ENCODE results near the gene HLA-DMB. TPM values are rescaled to one million over a fixed set of nuclear protein-coding genes. Genes with fewer than 3 reads are reported as not detected.

HLA-DMB gene
- total RNA-seq, 8 experiments from 2014 or later: 0.14 to 1.1 (median 0.34) TPM

DNA sequence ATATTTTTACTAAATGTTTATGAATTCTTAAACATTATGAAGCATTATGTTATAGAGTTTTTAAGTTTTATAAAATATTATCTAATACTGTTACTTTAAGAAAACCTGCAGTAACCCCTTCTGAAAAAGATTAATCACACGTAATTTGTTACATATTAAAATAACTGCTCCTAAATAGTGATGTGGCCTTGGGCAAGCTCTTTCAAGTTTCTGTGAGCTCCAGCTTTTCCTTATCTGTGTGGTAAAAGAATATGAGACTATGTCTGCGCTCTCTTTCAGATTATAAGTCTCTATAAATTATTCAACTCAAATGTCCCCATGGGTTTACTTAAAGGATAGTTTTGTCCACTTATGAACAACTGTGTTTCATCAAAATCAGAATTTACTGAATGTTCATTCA is 31.9 kb downstream of the HLA-DMB start:
- in situ Hi-C loops (cut with MboI; ENCODE audit: low pct_unique_long_range_greater_than_20kb in 2 of 9, low sequenced_read_pairs in 9 of 9, unreplicated experiment in 9 of 9): no loop called here
- H3K27ac ChIP-seq: no peak overlapping the region
- no peaks in the 10 kb centered on the region for H3K4me1 ChIP-seq (replicated peaks in 1 of 2)
- ATAC-seq (replicated peaks in 6 of 8): no peak
- H3K4me3 ChIP-seq: no peak overlapping the region
- WGBS, 10 experiments: 40 to 100% (median 95%) methylated on average over 1 to 2 of the region's 2 CpGs

- in situ Hi-C loops (cut with MboI; ENCODE audit: low pct_unique_long_range_greater_than_20kb in 2 of 9, low sequenced_read_pairs in 9 of 9, unreplicated experiment in 9 of 9): no loop called here
- Histone ChIP-seq H3K27ac (no peak overlapping the region), H3K4me1 (replicated peaks in 1 of 2) (no peaks in the 10 kb centered on the region), H3K4me3 (no peak overlapping the region)
- 0 to 100% (median 43%) methylated on average over 1 of the region's 1 CpG for WGBS, 10 experiments
- no peak for ATAC-seq (replicated peaks in 6 of 8)
These were observed 34.3 kb downstream of the HLA-DMB start for GRCh38 chr6:32906539-32906938.

DNA sequence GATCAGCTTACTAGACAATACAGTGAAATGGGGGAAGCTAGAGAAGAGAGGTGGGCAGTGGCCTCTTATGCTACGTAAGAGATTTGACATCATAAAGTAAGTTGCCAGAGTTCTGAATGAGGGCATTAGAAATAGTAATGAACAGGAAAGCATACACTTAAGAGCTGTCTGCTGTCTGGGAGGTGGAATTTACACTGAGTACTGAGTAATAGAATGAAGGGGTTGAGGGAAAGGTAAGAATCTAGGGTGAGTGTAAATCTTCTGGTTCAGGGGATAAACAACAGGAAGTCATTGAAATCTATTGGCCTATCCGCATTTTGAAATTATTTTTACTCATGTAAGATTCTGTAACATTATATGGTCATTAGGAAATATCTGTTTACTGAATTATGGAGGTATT is 35.8 kb downstream of the HLA-DMB start:
- in situ Hi-C loops (cut with MboI; ENCODE audit: low pct_unique_long_range_greater_than_20kb in 2 of 9, low sequenced_read_pairs in 9 of 9, unreplicated experiment in 9 of 9): no loop called here
- Histone ChIP-seq H3K4me3 (no peak overlapping the region), H3K27ac (no peak overlapping the region), H3K4me1 (replicated peaks in 1 of 2) (no peaks in the 10 kb centered on the region)
- 50 to 100% (median 97%) methylated on average over 1 to 2 of the region's 2 CpGs; no CpG with 5 or more reads in 1 of the 10 experiments for WGBS, 10 experiments
- no peak for ATAC-seq (replicated peaks in 6 of 8)

DNA sequence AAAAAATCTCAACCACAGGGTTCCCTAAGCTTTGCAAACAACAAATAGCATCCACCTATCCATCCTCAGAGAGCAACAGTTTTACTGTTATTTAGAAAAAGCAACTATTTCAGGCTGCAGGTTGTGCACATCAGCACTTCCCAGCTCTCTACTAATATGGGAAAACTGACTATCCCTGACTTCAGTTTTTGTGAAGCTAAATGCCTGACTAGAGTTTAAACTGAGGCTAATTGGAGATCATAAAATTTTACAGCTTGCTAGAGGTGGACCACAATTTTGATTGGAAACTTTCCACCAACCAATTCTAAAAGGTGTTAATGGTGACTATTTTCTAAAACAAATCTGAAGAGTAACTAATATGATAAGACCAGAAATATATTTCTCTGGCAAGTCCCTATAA is 36.9 kb downstream of the HLA-DMB start:
- Histone ChIP-seq H3K4me3 (no peak overlapping the region), H3K27ac (no peak overlapping the region), H3K4me1 (replicated peaks in 1 of 2) (no peaks in the 10 kb centered on the region)
- in situ Hi-C loops (cut with MboI; ENCODE audit: low pct_unique_long_range_greater_than_20kb in 2 of 9, low sequenced_read_pairs in 9 of 9, unreplicated experiment in 9 of 9): no loop called here
- ATAC-seq (replicated peaks in 6 of 8): no peak

DNA sequence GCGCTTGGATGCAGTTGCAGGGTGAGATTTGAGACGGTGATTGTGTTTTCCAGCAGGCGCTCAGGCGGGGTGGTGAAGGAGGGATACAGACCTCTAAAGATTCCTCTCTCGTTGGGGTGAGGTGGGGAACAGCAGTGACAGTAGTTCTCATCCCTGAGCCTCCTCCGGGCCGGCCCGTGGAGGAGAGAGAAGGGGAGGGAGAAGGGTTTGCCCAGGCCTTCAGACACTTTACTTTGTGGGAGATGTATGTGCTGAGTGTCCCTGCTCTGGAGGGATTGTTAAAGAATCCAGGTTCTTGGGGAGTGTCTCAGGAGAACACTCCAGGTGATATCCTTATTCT is 45.9 kb downstream of the HLA-DMB start:
- Histone ChIP-seq H3K4me1 (replicated peaks in 1 of 2) (peaks cover 8% of the 10 kb centered on the region in 2 donors), H3K27ac (peak overlapping the region in 1 of 2 donors; percentile 47), H3K4me3 (peak overlapping the region; percentile 57 to 99 (median 69))
- WGBS, 10 experiments: 0 to 4% (median 0%) methylated on average over 2 to 4 of the region's 8 CpGs; no CpG with 5 or more reads in 6 of the 10 experiments
- peak; percentile 19 to 39 (median 30) for ATAC-seq (replicated peaks in 6 of 8)
- in situ Hi-C loops (cut with MboI; ENCODE audit: low pct_unique_long_range_greater_than_20kb in 2 of 9, low sequenced_read_pairs in 9 of 9, unreplicated experiment in 9 of 9): loop anchor here in 4 of 9 experiments (25.0 kb wide), 1 partner anchor 92 kb away; no protein-coding TSS in a partner anchor

GRCh38 chr6:32894085-32895005 is 46.5 kb downstream of the HLA-DMB start:
- WGBS, 10 experiments: 0% methylated on average over 3 to 18 of the region's 61 CpGs; no CpG with 5 or more reads in 4 of the 10 experiments
- peak overlapping the region; percentile 10 to 47 for H3K27ac ChIP-seq
- peaks cover 8% of the 10 kb centered on the region in 2 donors for H3K4me1 ChIP-seq (replicated peaks in 1 of 2)
- H3K4me3 ChIP-seq: peak overlapping the region; percentile 57 to 99 (median 69)
- in situ Hi-C loops (cut with MboI; ENCODE audit: low pct_unique_long_range_greater_than_20kb in 2 of 9, low sequenced_read_pairs in 9 of 9, unreplicated experiment in 9 of 9): loop anchor here in 4 of 9 experiments (25.0 kb wide), 1 partner anchor 93 kb away; no protein-coding TSS in a partner anchor
- peak; percentile 97 to 99 (median 99) for ATAC-seq (replicated peaks in 6 of 8)

DNA sequence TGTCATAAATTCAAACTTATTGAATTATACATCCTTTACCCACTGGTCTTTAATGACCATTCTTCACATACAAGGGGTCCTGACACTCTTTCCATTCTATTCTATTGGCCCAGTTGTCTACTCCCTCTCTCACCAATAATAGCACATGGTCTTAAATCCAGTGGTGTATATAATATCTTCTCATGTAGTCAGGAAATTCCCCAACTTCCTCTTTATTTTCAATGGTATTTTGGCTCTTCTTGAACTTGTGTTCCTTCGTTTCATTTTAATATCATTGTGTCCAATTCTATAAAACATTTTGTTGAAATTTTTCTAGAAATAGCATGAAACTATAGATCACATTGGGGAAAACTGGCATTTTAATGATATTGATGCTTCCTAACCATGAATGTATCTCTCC is 50.0 kb downstream of the HLA-DMB start:
- H3K4me3 ChIP-seq: no peak overlapping the region
- WGBS, 10 experiments: 0 to 67% (median 12%) methylated on average over 1 of the region's 1 CpG; no CpG with 5 or more reads in 2 of the 10 experiments
- no peak for ATAC-seq (replicated peaks in 6 of 8)
- in situ Hi-C loops (cut with MboI; ENCODE audit: low pct_unique_long_range_greater_than_20kb in 2 of 9, low sequenced_read_pairs in 9 of 9, unreplicated experiment in 9 of 9): loop anchor here in 4 of 9 experiments (25.0 kb wide), 1 partner anchor 96 kb away; no protein-coding TSS in a partner anchor
- no peak overlapping the region for H3K27ac ChIP-seq
- peaks cover 8% of the 10 kb centered on the region in 2 donors for H3K4me1 ChIP-seq (replicated peaks in 1 of 2)

DNA sequence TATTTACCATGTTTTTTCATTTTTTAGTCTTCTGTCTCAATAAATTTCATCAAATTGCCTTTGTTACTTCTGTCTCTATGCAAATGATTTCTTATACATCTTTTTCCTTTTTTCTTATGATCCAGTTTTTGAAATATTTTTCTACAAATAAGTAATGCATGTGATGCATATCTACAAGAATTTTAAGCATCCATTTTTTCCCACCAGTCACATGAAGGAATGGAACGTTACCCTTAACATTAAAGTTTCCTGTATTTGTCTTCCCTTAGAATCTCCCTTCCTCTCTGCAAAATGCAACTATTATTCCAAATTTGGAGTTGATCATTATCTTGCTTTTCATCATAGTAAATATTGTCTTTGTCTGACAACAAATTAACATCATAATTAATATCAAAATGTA is 51.3 kb downstream of the HLA-DMB start:
- in situ Hi-C loops (cut with MboI; ENCODE audit: low pct_unique_long_range_greater_than_20kb in 2 of 9, low sequenced_read_pairs in 9 of 9, unreplicated experiment in 9 of 9): loop anchor here in 6 of 9 experiments (10.0 to 25.0 kb wide), 3 partner anchors 55 to 98 kb away; partner anchors contain the start of genes HLA-DMA (in 1 of the 6) and HLA-DMB (in 1 of the 6)
- H3K27ac ChIP-seq: no peak overlapping the region
- 13 to 82% (median 53%) methylated on average over 1 of the region's 1 CpG; no CpG with 5 or more reads in 1 of the 10 experiments for WGBS, 10 experiments
- no peak for ATAC-seq (replicated peaks in 6 of 8)
- H3K4me3 ChIP-seq: no peak overlapping the region
- H3K4me1 ChIP-seq (replicated peaks in 1 of 2): peaks cover 3 to 4% of the 10 kb centered on the region in 2 donors

GRCh38 chr6:32888576-32888975 is 52.3 kb downstream of the HLA-DMB start:
- no peak overlapping the region for H3K27ac ChIP-seq
- H3K4me3 ChIP-seq: no peak overlapping the region
- in situ Hi-C loops (cut with MboI; ENCODE audit: low pct_unique_long_range_greater_than_20kb in 2 of 9, low sequenced_read_pairs in 9 of 9, unreplicated experiment in 9 of 9): loop anchor here in 6 of 9 experiments (10.0 to 25.0 kb wide), 3 partner anchors 56 to 99 kb away; partner anchors contain the start of genes HLA-DMA (in 1 of the 6) and HLA-DMB (in 1 of the 6)
- peaks cover 2% of the 10 kb centered on the region in 2 donors for H3K4me1 ChIP-seq (replicated peaks in 1 of 2)
- no peak for ATAC-seq (replicated peaks in 6 of 8)
- WGBS, 10 experiments: 26 to 100% (median 87%) methylated on average over 1 to 2 of the region's 2 CpGs; no CpG with 5 or more reads in 1 of the 10 experiments

DNA sequence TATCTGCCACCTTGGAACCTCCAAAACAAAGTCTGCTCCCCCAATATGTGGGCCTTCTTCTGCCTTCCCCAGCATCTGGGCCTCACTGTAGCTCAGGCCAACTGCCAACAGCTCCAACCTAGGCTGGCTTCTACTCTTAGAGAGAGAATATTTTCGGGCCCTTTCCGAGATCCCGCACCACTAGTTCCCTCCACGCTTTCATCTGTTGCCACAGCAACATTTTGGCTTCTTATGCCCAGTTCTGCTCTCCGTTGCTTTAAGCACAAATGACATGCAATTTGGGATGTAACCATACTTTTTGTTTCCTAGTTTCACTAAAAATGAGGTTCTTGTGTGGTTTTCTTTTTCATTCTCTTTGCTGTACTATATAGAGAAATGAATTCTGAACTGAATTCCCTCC is 53.2 kb downstream of the HLA-DMB start:
- ATAC-seq (replicated peaks in 6 of 8): no peak
- in situ Hi-C loops (cut with MboI; ENCODE audit: low pct_unique_long_range_greater_than_20kb in 2 of 9, low sequenced_read_pairs in 9 of 9, unreplicated experiment in 9 of 9): loop anchor here in 6 of 9 experiments (10.0 to 25.0 kb wide), 3 partner anchors 57 to 100 kb away; partner anchors contain the start of genes HLA-DMA (in 1 of the 6) and HLA-DMB (in 1 of the 6)
- 40 to 90% (median 65%) methylated on average over 1 to 5 of the region's 5 CpGs for WGBS, 10 experiments
- no peak overlapping the region for H3K4me3 ChIP-seq
- no peaks in the 10 kb centered on the region for H3K4me1 ChIP-seq (replicated peaks in 1 of 2)
- H3K27ac ChIP-seq: no peak overlapping the region

- Histone ChIP-seq H3K27ac (no peak overlapping the region), H3K4me3 (no peak overlapping the region), H3K4me1 (replicated peaks in 1 of 2) (no peaks in the 10 kb centered on the region)
- in situ Hi-C loops (cut with MboI; ENCODE audit: low pct_unique_long_range_greater_than_20kb in 2 of 9, low sequenced_read_pairs in 9 of 9, unreplicated experiment in 9 of 9): loop anchor here in 6 of 9 experiments (10.0 to 25.0 kb wide), 3 partner anchors 58 to 100 kb away; partner anchors contain the start of genes HLA-DMA (in 1 of the 6) and HLA-DMB (in 1 of the 6)
- 13 to 92% (median 44%) methylated on average over 1 to 3 of the region's 3 CpGs; no CpG with 5 or more reads in 2 of the 10 experiments for WGBS, 10 experiments
- no peak for ATAC-seq (replicated peaks in 6 of 8)
These were observed 54.0 kb downstream of the HLA-DMB start for GRCh38 chr6:32886681-32887383.

GRCh38 chr6:32885698-32886286 is 55.0 kb downstream of the HLA-DMB start:
- Histone ChIP-seq H3K4me1 (replicated peaks in 1 of 2) (no peaks in the 10 kb centered on the region), H3K4me3 (no peak overlapping the region), H3K27ac (no peak overlapping the region)
- in situ Hi-C loops (cut with MboI; ENCODE audit: low pct_unique_long_range_greater_than_20kb in 2 of 9, low sequenced_read_pairs in 9 of 9, unreplicated experiment in 9 of 9): loop anchor here in 6 of 9 experiments (10.0 to 25.0 kb wide), 3 partner anchors 59 to 102 kb away; partner anchors contain the start of genes HLA-DMA (in 1 of the 6) and HLA-DMB (in 1 of the 6)
- peak in 4 of 8 experiments; percentile 29 to 67 (median 58) for ATAC-seq (replicated peaks in 6 of 8)
- 0 to 81% (median 33%) methylated on average over 1 to 4 of the region's 4 CpGs; no CpG with 5 or more reads in 1 of the 10 experiments for WGBS, 10 experiments

All from motor neuron (in vitro differentiated cells).